ENCODE results near the gene UNK.
A peak's percentile ranks its signal among the peaks of the same experiment; 100 is the strongest.

Gene UNK

DNA sequence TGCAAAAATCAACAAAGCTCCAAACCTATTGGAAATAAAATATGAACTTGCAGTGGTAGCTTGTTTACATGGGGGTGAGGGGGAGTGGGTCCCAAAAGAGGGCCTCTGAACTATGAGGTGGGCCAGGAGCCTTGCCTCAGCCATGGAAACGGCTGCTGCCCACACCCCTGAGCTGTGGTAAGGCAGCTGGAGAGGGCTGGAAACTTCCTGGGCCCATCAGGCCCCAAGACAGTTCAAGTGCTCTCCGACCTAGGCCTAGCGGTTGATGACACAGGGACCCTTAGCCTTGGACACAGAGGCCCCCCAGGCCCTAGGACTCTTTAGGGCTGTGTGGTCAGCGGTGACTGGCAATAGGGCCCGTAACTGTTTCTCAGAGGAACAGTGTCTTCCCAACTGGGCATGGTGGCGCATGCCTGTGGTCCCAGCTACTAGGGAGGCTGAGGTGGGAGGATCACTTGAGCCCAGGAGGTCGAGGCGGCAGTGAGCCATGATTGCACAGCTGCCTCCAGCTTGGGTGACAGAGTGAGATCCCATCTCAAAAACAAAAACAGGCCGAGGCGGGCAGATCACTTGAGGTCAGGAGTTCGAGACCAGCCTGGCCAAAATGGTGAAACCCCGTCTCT lies 41.3 kb downstream of the UNK start:
- Histone ChIP-seq H3K27ac (ENCODE audit: low read depth, low read length) (no peak overlapping the region), H3K4me1 (ENCODE audit: control insufficient read depth, low read length) (peaks cover 24% of the 10 kb centered on the region), H3K9me3 (ENCODE audit: control insufficient read depth, insufficient read depth, low read length) (no peaks in the 10 kb centered on the region), H3K27me3 (ENCODE audit: control insufficient read depth, low read length) (no peaks in the 10 kb centered on the region), H3K79me2 (ENCODE audit: control insufficient read depth, low read length) (no peaks in the 10 kb centered on the region), H3K4me2 (ENCODE audit: low read length) (no peak overlapping the region), H3K4me3 (ENCODE audit: low read length) (no peak overlapping the region), H3F3A (ENCODE audit: control insufficient read depth, insufficient read depth) (peaks cover 4% of the 10 kb centered on the region), H3K36me3 (ENCODE audit: control insufficient read depth, low read length) (peaks cover 40% of the 10 kb centered on the region), H3K9me2 (replicated peaks; ENCODE audit: control insufficient read depth, low read length) (no peaks in the 10 kb centered on the region), H4K20me1 (ENCODE audit: control insufficient read depth, insufficient read depth, low read depth, low read length) (no peaks in the 10 kb centered on the region)
- TF ChIP-seq EZH2phosphoT487 (IDR thresholded peaks at IDR 0.05; ENCODE audit: borderline replicate concordance, low read length) = no peak

DNA sequence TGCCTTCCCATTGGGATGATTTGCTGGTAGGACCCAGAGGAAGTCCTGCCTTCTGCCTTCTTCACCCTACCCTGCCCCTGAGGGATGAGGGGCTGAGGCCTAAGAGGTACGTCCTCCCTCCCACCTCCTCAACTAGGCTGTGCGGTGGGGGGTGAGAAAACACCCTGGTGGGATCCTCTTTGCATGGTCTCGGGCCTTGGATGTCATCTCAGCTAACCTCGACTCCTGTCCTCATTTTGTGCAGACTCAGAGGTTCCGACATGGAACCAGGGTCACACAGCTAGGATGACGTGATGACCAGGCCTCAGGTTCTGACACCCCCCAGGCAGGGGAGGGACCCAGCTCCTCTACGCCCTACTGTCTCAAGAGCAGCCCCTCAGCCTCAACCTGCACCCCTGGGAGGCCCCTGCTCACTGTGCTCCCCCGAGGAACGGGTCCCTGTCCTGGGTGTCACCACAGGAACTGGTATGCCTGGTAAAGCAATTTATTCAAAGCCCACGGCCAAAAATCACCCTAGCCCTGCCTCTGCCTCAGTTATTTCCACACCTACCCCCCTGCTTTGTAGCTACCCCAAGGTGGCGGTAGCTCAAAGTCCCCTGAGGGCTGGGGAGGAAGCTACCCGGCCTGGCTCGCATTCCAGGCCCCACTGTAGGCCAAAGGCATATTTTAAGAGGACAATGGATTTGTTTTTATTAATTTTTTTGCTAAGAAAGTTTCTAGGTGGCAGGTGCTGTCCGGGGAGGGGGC lies 42.1 kb downstream of the UNK start:
- peak overlapping the region; percentile 56; the same call in 1 of the 2 replicates for H3K27ac ChIP-seq (ENCODE audit: low read depth, low read length)
- TF ChIP-seq, protein P1, sequence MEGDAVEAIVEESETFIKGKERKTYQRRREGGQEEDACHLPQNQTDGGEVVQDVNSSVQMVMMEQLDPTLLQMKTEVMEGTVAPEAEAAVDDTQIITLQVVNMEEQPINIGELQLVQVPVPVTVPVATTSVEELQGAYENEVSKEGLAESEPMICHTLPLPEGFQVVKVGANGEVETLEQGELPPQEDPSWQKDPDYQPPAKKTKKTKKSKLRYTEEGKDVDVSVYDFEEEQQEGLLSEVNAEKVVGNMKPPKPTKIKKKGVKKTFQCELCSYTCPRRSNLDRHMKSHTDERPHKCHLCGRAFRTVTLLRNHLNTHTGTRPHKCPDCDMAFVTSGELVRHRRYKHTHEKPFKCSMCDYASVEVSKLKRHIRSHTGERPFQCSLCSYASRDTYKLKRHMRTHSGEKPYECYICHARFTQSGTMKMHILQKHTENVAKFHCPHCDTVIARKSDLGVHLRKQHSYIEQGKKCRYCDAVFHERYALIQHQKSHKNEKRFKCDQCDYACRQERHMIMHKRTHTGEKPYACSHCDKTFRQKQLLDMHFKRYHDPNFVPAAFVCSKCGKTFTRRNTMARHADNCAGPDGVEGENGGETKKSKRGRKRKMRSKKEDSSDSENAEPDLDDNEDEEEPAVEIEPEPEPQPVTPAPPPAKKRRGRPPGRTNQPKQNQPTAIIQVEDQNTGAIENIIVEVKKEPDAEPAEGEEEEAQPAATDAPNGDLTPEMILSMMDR (IDR thresholded peaks at IDR 0.05; ENCODE audit: low read depth, low read length, poor library complexity, severe bottlenecking) = no peak
- no peak for TF ChIP-seq EZH2phosphoT487 (IDR thresholded peaks at IDR 0.05; ENCODE audit: borderline replicate concordance, low read length)
- no peaks in the 10 kb centered on the region for H3K27me3 ChIP-seq (ENCODE audit: control insufficient read depth, low read length)
- peak overlapping the region; percentile 73 for H3K4me3 ChIP-seq (ENCODE audit: low read length)
- H3K9me3 ChIP-seq (ENCODE audit: control insufficient read depth, insufficient read depth, low read length) = no peaks in the 10 kb centered on the region
- no peaks in the 10 kb centered on the region for H4K20me1 ChIP-seq (ENCODE audit: control insufficient read depth, insufficient read depth, low read depth, low read length)
- peak overlapping the region; percentile 92 for H3K4me2 ChIP-seq (ENCODE audit: low read length)
- no peaks in the 10 kb centered on the region for H3K79me2 ChIP-seq (ENCODE audit: control insufficient read depth, low read length)
- peaks cover 24% of the 10 kb centered on the region for H3K4me1 ChIP-seq (ENCODE audit: control insufficient read depth, low read length)
- H3K36me3 ChIP-seq (ENCODE audit: control insufficient read depth, low read length) = peaks cover 32% of the 10 kb centered on the region
- peaks cover 4% of the 10 kb centered on the region for H3F3A ChIP-seq (ENCODE audit: control insufficient read depth, insufficient read depth)
- no peaks in the 10 kb centered on the region for H3K9me2 ChIP-seq (replicated peaks; ENCODE audit: control insufficient read depth, low read length)

DNA sequence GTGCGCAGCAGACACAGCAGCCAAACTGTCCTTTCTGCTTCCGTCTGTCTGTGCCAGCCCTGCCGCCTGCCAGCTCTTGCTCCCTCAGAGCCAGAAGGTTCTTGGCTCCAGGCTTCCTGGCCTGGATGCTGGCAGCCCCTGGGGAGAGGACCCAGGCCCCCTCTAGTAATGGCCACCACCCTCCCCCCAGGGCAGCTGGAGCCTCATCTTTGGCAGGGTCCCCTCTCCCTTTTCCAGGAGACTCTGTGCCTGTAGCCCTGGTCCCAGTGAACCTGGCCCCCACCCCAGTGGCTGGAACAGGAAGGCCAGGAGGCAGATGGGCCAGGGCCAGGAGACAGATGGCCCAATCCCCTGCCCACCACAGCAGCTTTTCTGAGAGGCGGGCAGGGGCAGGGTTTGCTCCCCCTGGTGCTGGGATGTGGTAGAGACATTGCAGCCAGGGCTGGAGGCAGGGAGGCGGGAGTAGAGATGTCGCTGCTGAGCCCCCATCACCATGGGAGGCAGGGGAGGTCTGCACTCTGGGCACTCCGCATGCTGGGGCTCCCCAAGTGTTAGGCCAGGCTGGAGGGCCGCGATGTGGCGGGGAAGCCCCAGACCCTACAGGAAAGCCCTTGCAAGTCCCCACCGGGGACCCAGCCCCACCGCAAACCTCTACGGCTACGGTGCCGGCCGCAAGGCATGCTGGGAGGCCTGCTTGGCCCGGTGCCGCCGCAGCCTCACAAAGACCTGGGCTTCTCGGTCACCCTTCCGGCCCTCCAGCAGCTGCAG lies 42.9 kb downstream of the UNK start:
- Histone ChIP-seq H3K4me3 (ENCODE audit: low read length) (peak overlapping the region; percentile 73), H3K27ac (ENCODE audit: low read depth, low read length) (peak overlapping the region; percentile 56)
- TF ChIP-seq, protein P1 (IDR thresholded peaks at IDR 0.05; ENCODE audit: low read depth, low read length, poor library complexity, severe bottlenecking) = peak; percentile 90
- no peak for TF ChIP-seq EZH2phosphoT487 (IDR thresholded peaks at IDR 0.05; ENCODE audit: borderline replicate concordance, low read length)

More for the DNA sequence above, 42.9 kb downstream of the UNK start:
- Histone ChIP-seq H3F3A (ENCODE audit: control insufficient read depth, insufficient read depth) (peaks cover 4% of the 10 kb centered on the region), H3K4me1 (ENCODE audit: control insufficient read depth, low read length) (peaks cover 29% of the 10 kb centered on the region), H3K9me2 (replicated peaks; ENCODE audit: control insufficient read depth, low read length) (no peaks in the 10 kb centered on the region), H3K79me2 (ENCODE audit: control insufficient read depth, low read length) (no peaks in the 10 kb centered on the region), H3K27me3 (ENCODE audit: control insufficient read depth, low read length) (no peaks in the 10 kb centered on the region), H4K20me1 (ENCODE audit: control insufficient read depth, insufficient read depth, low read depth, low read length) (no peaks in the 10 kb centered on the region), H3K36me3 (ENCODE audit: control insufficient read depth, low read length) (peaks cover 28% of the 10 kb centered on the region), H3K9me3 (ENCODE audit: control insufficient read depth, insufficient read depth, low read length) (no peaks in the 10 kb centered on the region), H3K4me2 (ENCODE audit: low read length) (peak overlapping the region; percentile 92)

Data from DOHH2 (cell line).